SK-N-SH (cell line): ENCODE data around the gene NKD1. TPM values are rescaled to one million over a fixed set of nuclear protein-coding genes. Genes with fewer than 3 reads are reported as not detected.

ENCODE experiments used
- CTCF ChIA-PET: fragments of 300-600, 350-600 bp; formaldehyde crosslinking; extraction: SDS; loops from one replicate; lab custom pipeline; 2021; lab: Yijun Ruan, JAX
- POLR2A ChIA-PET: fragments of 350-600 bp; sonication (Branson Sonifier 250); formaldehyde crosslinking; extraction: SDS; loops from one replicate; lab custom pipeline; 2020; ENCODE audit warnings: antibody characterized with exemption, inconsistent platforms; lab: Yijun Ruan, JAX
- DNase-seq: peaks from one replicate; pipeline ENCODE4 v3.0.0; 2012
- H2AFZ ChIP-seq: fragments of 200-600 bp; sonication (generic); 2 replicates; pipeline ENCODE4 v1.8.1; 2016; ENCODE audit warnings: antibody characterized with exemption, mild to moderate bottlenecking, low read depth
- H3F3A ChIP-seq: fragments of 200-600 bp; sonication (generic); replicated peaks from 2 replicates; pipeline ENCODE3; 2016; ENCODE audit warnings: antibody characterized with exemption, mild to moderate bottlenecking; ENCODE audit not compliant: insufficient read depth
- H3K27ac ChIP-seq, 2 experiments: fragments of 200-500 bp in 1 of 2; fragments of 200-600 bp in 1 of 2; sonication (Bioruptor generic) in 1 of 2; sonication (generic), shearing (Covaris generic) in 1 of 2; 2 replicates each; pipeline versions ENCODE4 v1.5.1 to v1.6.1; 2014 to 2016; ENCODE audit warnings: low read depth in 2 of 2, inconsistent platforms in 1 of 2, low read length in 1 of 2, mild to moderate bottlenecking in 1 of 2, mixed read lengths in 1 of 2
- H3K27me3 ChIP-seq: fragments of 200-600 bp; sonication (generic), shearing (Covaris generic); 2 replicates; pipeline ENCODE4 v1.6.1; 2016; ENCODE audit warnings: mixed run types; ENCODE audit not compliant: insufficient read depth
- H3K36me3 ChIP-seq, 2 experiments: fragments of 200-500 bp in 1 of 2; fragments of 200-600 bp in 1 of 2; sonication (Bioruptor generic) in 1 of 2; sonication (generic) in 1 of 2; replicated peaks in 1 of 2; 2 replicates each; pipeline versions ENCODE3 to v1.5.1; 2014 to 2016; ENCODE audit warnings: low read length in 1 of 2, mild to moderate bottlenecking in 1 of 2; ENCODE audit not compliant: insufficient read depth in 2 of 2, control insufficient read depth in 1 of 2
- H3K4me1 ChIP-seq, 2 experiments: fragments of 200-500 bp in 1 of 2; fragments of 200-600 bp in 1 of 2; sonication (Bioruptor generic) in 1 of 2; sonication (generic), shearing (Covaris generic) in 1 of 2; 2 replicates each; pipeline versions ENCODE4 v1.5.1 to v1.6.1; 2014 to 2016; ENCODE audit warnings: low read depth in 1 of 2, low read length in 1 of 2, mixed run types in 1 of 2; ENCODE audit not compliant: insufficient read depth in 2 of 2, control insufficient read depth in 1 of 2
- H3K4me2 ChIP-seq: fragments of 200-600 bp; sonication (generic), shearing (Covaris generic); 2 replicates; pipeline ENCODE4 v1.6.1; 2017; ENCODE audit warnings: mixed run types
- H3K4me3 ChIP-seq, 2 experiments: fragments of 200-500 bp in 1 of 2; fragments of 200-600 bp in 1 of 2; sonication (Bioruptor generic) in 1 of 2; sonication (generic), shearing (Covaris generic) in 1 of 2; 2 replicates each; pipeline versions ENCODE4 v1.5.1 to v1.8.1; 2014 to 2016; ENCODE audit warnings: low read depth in 2 of 2, inconsistent platforms in 1 of 2, low read length in 1 of 2, mild to moderate bottlenecking in 1 of 2, mixed read lengths in 1 of 2, moderate library complexity in 1 of 2
- H3K79me2 ChIP-seq: fragments of 200-600 bp; sonication (generic); 2 replicates; pipeline ENCODE4 v1.8.1; 2017; ENCODE audit warnings: mild to moderate bottlenecking; ENCODE audit not compliant: insufficient read depth
- H3K9ac ChIP-seq: fragments of 200-600 bp; sonication (generic); 2 replicates; pipeline ENCODE4 v1.6.1; 2017; ENCODE audit warnings: mixed run types
- H3K9me2 ChIP-seq: fragments of 200-600 bp; sonication (generic); 2 replicates; pipeline ENCODE4 v1.6.1; 2017; ENCODE audit warnings: mixed run types
- H3K9me3 ChIP-seq: fragments of 200-600 bp; sonication (generic); 2 replicates; pipeline ENCODE4 v1.6.1; 2017; ENCODE audit warnings: mixed run types, mild to moderate bottlenecking, moderate library complexity
- H4K20me1 ChIP-seq: fragments of 200-600 bp; sonication (generic); 2 replicates; pipeline ENCODE4 v1.6.1; 2017; ENCODE audit warnings: mild to moderate bottlenecking, mixed run types; ENCODE audit not compliant: insufficient read depth
- CHD2 ChIP-seq: fragments of 150-350 bp; IDR thresholded peaks from 2 replicates; pipeline ENCODE4 v1.6.1; 2018; ENCODE audit warnings: low read length; ENCODE audit not compliant: partially characterized antibody
- ELF1 ChIP-seq: IDR thresholded peaks from 2 replicates; pipeline ENCODE4 v1.4.0; 2012
- EZH2phosphoT487 ChIP-seq: fragments of 200-600 bp; sonication (generic); IDR thresholded peaks from 2 replicates; pipeline ENCODE4 v1.6.1; 2017; ENCODE audit warnings: low read depth, mixed run types, mild to moderate bottlenecking, antibody characterized with exemption, moderate library complexity, borderline replicate concordance
- FOXJ3 ChIP-seq: sonication (generic); formaldehyde crosslinking; IDR thresholded peaks from 2 replicates; pipeline ENCODE4 v1.5.1; 2020; ENCODE audit warnings: mild to moderate bottlenecking, missing genetic modification reagents
- FOXM1 ChIP-seq: IDR thresholded peaks from 2 replicates; pipeline ENCODE4 v1.4.0; 2012; ENCODE audit warnings: low read depth, mild to moderate bottlenecking
- IRF3 ChIP-seq: fragments of 150-350 bp; IDR thresholded peaks from 2 replicates; pipeline ENCODE4 v1.6.1; 2016; ENCODE audit warnings: mild to moderate bottlenecking, low read depth, low read length
- JUND ChIP-seq: IDR thresholded peaks from 2 replicates; pipeline ENCODE4 v1.4.0; 2012
- MEF2A ChIP-seq: IDR thresholded peaks from 2 replicates; pipeline ENCODE4 v1.4.0; 2012; ENCODE audit warnings: low read depth, borderline replicate concordance
- MXI1 ChIP-seq: IDR thresholded peaks from 2 replicates; pipeline ENCODE4 v1.6.1; 2012; ENCODE audit warnings: mild to moderate bottlenecking, low read depth, low read length, improper control_type of control experiment
- NFIC ChIP-seq: IDR thresholded peaks from 2 replicates; pipeline ENCODE4 v1.4.0; 2012; ENCODE audit warnings: borderline replicate concordance
- PBX3 ChIP-seq: IDR thresholded peaks from 2 replicates; pipeline ENCODE4; 2012
- POLR2AphosphoS5 ChIP-seq: IDR thresholded peaks from 2 replicates; pipeline ENCODE4 v1.6.1; 2012; ENCODE audit warnings: low read depth, low read length
- REST ChIP-seq: IDR thresholded peaks from 2 replicates; pipeline ENCODE4 v1.6.1; 2012; ENCODE audit warnings: mild to moderate bottlenecking, low read depth, low read length, moderate library complexity
- RFX5 ChIP-seq: IDR thresholded peaks from 2 replicates; pipeline ENCODE4 v1.6.1; 2012; ENCODE audit warnings: mild to moderate bottlenecking, improper control_type of control experiment, low read length
- SIN3A ChIP-seq: IDR thresholded peaks from 2 replicates; pipeline ENCODE4 v1.6.1; 2012; ENCODE audit warnings: low read depth, mild to moderate bottlenecking, low read length, moderate library complexity, borderline replicate concordance
- SMC3 ChIP-seq: IDR thresholded peaks from 2 replicates; pipeline ENCODE4 v1.6.1; 2012; ENCODE audit warnings: low read depth, low read length, improper control_type of control experiment
- WGBS: methylation state at CpG from one replicate; pipeline ENCODE4 v1.1.6; 2017; ENCODE audit warnings: low lambda C conversion rate; 5-methylcytosine and 5-hydroxymethylcytosine counted together
- polyA plus RNA-seq, 3 experiments: library from polyadenylated mRNA; depleted of rRNA; stranded (reverse); fragments of >200 nt; gene quantifications; 2 replicates each; pipeline ENCODE4 v1.2.3, GENCODE V29; 2012
- TF ChIP-seq, protein P1 (sequence below): IDR thresholded peaks from 2 replicates; pipeline ENCODE4 v1.4.0; 2012; ENCODE audit warnings: low read depth
- TF ChIP-seq, protein P2 (sequence below): fragments of 150-350 bp; IDR thresholded peaks from 2 replicates; pipeline ENCODE4 v1.6.1; 2017; ENCODE audit warnings: antibody characterized with exemption, low read length, low read depth, borderline replicate concordance
- TF ChIP-seq, protein P3 (sequence below): IDR thresholded peaks from 2 replicates; pipeline ENCODE4 v1.4.0; 2012; ENCODE audit warnings: low read depth, borderline replicate concordance

NKD1 gene
- polyA plus RNA-seq, 1 of the 3 experiments (the other 2 are of a cell fraction): 0.02 TPM

- no peak overlapping the region for H3K27ac ChIP-seq
- H3K9me3 ChIP-seq: no peaks in the 10 kb centered on the region
- H2AFZ ChIP-seq: no peak overlapping the region
- no peaks in the 10 kb centered on the region for H3K36me3 ChIP-seq
- no peaks in the 10 kb centered on the region for H3K9me2 ChIP-seq
- H3K4me2 ChIP-seq: no peak overlapping the region
- H4K20me1 ChIP-seq: no peaks in the 10 kb centered on the region
- no peak overlapping the region for H3K9ac ChIP-seq
- POLR2A ChIA-PET: no interaction called here
- CTCF ChIA-PET: interaction anchor here (1.2 to 1.8 kb wide), 2 partner anchors 14 to 32 kb away, joined by 3 to 9 read pairs; no protein-coding TSS in a partner anchor
- 83% methylated on average over 5 of the region's 5 CpGs for WGBS
- no peaks in the 10 kb centered on the region for H3F3A ChIP-seq
- peaks cover 0 to 2% of the 10 kb centered on the region in 2 experiments; a peak in 1 of 4 replicates for H3K4me1 ChIP-seq
- H3K27me3 ChIP-seq: no peaks in the 10 kb centered on the region; the same call in 1 of the 2 replicates
- DNase-seq: no peak
- no peaks in the 10 kb centered on the region for H3K79me2 ChIP-seq
- H3K4me3 ChIP-seq: no peak overlapping the region
- TF ChIP-seq FOXM1 (no peak), RFX5 (no peak), MXI1 (no peak), IRF3 (no peak), EZH2phosphoT487 (no peak), FOXJ3 (no peak), PBX3 (no peak), POLR2AphosphoS5 (no peak), SMC3 (no peak), REST (no peak), JUND (no peak), MEF2A (no peak), NFIC (no peak), ELF1 (no peak), CHD2 (no peak), SIN3A (no peak)
- TF ChIP-seq, protein P1, sequence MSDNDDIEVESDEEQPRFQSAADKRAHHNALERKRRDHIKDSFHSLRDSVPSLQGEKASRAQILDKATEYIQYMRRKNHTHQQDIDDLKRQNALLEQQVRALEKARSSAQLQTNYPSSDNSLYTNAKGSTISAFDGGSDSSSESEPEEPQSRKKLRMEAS: no peak
- TF ChIP-seq, protein P2, sequence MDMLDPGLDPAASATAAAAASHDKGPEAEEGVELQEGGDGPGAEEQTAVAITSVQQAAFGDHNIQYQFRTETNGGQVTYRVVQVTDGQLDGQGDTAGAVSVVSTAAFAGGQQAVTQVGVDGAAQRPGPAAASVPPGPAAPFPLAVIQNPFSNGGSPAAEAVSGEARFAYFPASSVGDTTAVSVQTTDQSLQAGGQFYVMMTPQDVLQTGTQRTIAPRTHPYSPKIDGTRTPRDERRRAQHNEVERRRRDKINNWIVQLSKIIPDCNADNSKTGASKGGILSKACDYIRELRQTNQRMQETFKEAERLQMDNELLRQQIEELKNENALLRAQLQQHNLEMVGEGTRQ: no peak
- TF ChIP-seq, protein P3, sequence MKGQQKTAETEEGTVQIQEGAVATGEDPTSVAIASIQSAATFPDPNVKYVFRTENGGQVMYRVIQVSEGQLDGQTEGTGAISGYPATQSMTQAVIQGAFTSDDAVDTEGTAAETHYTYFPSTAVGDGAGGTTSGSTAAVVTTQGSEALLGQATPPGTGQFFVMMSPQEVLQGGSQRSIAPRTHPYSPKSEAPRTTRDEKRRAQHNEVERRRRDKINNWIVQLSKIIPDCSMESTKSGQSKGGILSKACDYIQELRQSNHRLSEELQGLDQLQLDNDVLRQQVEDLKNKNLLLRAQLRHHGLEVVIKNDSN: no peak
Observed at GRCh38 chr16:50697421-50697715, 149.2 kb downstream of the NKD1 start.
